ENCODE measurements around the gene GIGYF1. TPM values are rescaled to one million over a fixed set of nuclear protein-coding genes. Genes with fewer than 3 reads are reported as not detected.
"Not testable (repeated sequence)": the region's sequence is repeated elsewhere in the genome, so short reads cannot be mapped to it uniquely, and the experiment has no call there.

Gene GIGYF1
- total and polyA plus RNA-seq, 2 of the 13 experiments (the other 11 are each of a cell fraction or from before 2014, with no cell fraction given): 7.6 to 16.1 TPM

DNA sequence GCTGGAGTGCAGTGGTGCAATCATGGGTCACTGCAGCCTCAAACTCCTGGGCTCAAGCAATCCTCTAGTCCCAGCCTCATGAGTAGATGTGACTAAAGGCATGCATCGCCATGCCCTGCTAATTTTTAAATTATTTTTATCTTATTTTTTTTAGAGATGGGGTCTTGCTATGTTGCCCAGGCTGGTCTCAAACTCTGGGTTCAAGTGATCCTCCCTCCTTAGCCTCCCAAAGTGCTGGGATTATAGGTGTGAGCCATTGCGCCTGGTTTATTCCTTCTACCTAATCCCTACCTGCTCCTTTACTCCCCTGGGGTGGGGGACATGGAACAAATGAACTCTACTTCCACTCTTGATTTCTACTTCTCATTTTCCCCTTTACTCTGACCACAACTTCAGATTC, 30.3 kb upstream of the GIGYF1 start:
- POLR2A ChIA-PET: interaction anchor here (2.5 to 5.9 kb wide), 2 partner anchors 18 to 19 kb away, joined by 23 to 59 read pairs; partner anchors contain the start of gene POP7
- Histone ChIP-seq H3K4me3 (replicated peaks in 1 of 3; ENCODE audit: insufficient read depth in 1 of 3, low read depth in 2 of 3, low read length in 3 of 3) (peak overlapping the region in 1 of 3 experiments; percentile 46; a peak in 2 of 6 replicates), H3K4me1 (ENCODE audit: insufficient read depth, low read length) (peaks cover 90% of the 10 kb centered on the region), H3K27ac (ENCODE audit: extremely low read length, insufficient read depth, low read length) (peak overlapping the region; percentile 44), H3K4me2 (ENCODE audit: low read depth, low read length) (peak overlapping the region; percentile 92; the same call in 1 of the 2 replicates)
- in situ Hi-C loops (cut with HindIII; ENCODE audit: extremely low pct_ligation_motif_present, low pct_unique_long_range_greater_than_20kb); FAIRE-seq; H4K20me1 ChIP-seq (ENCODE audit: insufficient read depth, low read length); ATAC-seq; H3K9me3 ChIP-seq (ENCODE audit: low read length); DNase-seq (ENCODE audit: low spot score); H3K9ac ChIP-seq (ENCODE audit: insufficient read depth, low read depth, low read length); H3K36me3 ChIP-seq (replicated peaks in 1 of 2; ENCODE audit: control insufficient read depth in 1 of 2, insufficient read depth in 2 of 2, low read length in 2 of 2); H3K79me2 ChIP-seq (ENCODE audit: insufficient read depth, low read length); BruUV-seq (replicated peaks); H3K27me3 ChIP-seq (ENCODE audit: control insufficient read depth in 1 of 2, insufficient read depth in 2 of 2, low read length in 2 of 2); H2AFZ ChIP-seq (ENCODE audit: low read length); intact Hi-C loops (cut with micrococcal nuclease; ENCODE audit: unreplicated experiment): not testable (repeated sequence)
- TF ChIP-seq ZNF121 (CRISPR knock-in tag; IDR thresholded peaks at IDR 0.05): peak; percentile 82
- WGBS (ENCODE audit: low lambda C conversion rate): 94% methylated on average over 2 of the region's 2 CpGs
- CTCF ChIA-PET (ENCODE audit: low intra/inter-chr PET ratio, low total read pairs): interaction anchor here (4.6 kb wide), 1 partner anchor 19 kb away, joined by 37 read pairs; the partner anchor contains the start of gene POP7

DNA sequence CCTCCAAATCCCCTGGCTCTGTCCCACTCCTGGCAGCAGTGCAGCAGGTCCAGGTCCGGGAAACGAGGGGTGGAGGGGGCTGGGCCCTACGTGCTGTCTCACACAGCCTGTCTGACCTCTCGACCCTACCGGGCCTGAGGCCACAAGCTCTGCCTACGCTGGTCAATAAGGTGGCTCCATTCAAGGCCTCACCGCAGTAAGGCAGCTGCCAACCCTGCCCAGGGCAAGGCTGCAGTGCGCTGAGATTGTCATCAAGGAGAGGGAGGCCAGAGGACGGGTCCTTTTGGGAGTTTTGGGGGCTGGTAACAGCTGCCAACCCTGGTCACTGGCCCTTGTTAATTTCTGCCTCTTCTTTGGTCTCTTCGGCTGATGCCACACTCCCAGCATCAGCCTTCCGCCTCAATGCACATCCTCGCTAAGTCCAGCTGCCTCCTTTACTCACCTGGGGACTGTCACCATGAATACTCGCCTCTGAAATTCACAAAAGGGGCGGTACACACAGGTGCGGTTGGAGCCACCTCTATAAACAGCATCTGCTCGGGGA, 29.8 kb upstream of the GIGYF1 start:
- peaks cover 9% of the 10 kb centered on the region for H3K79me2 ChIP-seq (ENCODE audit: insufficient read depth, low read length)
- no TSS peak for BruUV-seq (replicated peaks)
- peaks cover 94% of the 10 kb centered on the region for H3K4me1 ChIP-seq (ENCODE audit: insufficient read depth, low read length)
- H3K4me2 ChIP-seq (ENCODE audit: low read depth, low read length): peak overlapping the region; percentile 92
- no peaks in the 10 kb centered on the region for H3K9me3 ChIP-seq (ENCODE audit: low read length)
- peak overlapping the region; percentile 15; the same call in 1 of the 2 replicates for H3K9ac ChIP-seq (ENCODE audit: insufficient read depth, low read depth, low read length)
- H2AFZ ChIP-seq (ENCODE audit: low read length): no peak overlapping the region
- DNase-seq (ENCODE audit: low spot score) (peak; percentile 44), ATAC-seq (peak; percentile 21), FAIRE-seq (no peak)
- intact Hi-C loops (cut with micrococcal nuclease; ENCODE audit: unreplicated experiment): no loop called here
- no peaks in the 10 kb centered on the region for H4K20me1 ChIP-seq (ENCODE audit: insufficient read depth, low read length)
- peak overlapping the region; percentile 44 for H3K27ac ChIP-seq (ENCODE audit: extremely low read length, insufficient read depth, low read length)
- H3K4me3 ChIP-seq (replicated peaks in 1 of 3; ENCODE audit: insufficient read depth in 1 of 3, low read depth in 2 of 3, low read length in 3 of 3): peak overlapping the region in 2 of 3 experiments; percentile 25 to 46; a peak in 2 of 6 replicates
- ChIA-PET POLR2A (interaction anchor here (5.9 kb wide), 1 partner anchor 17 kb away, joined by 59 read pairs; the partner anchor contains the start of gene POP7), CTCF (ENCODE audit: low intra/inter-chr PET ratio, low total read pairs) (interaction anchor here (4.6 kb wide), 1 partner anchor 19 kb away, joined by 37 read pairs; the partner anchor contains the start of gene POP7)
- H3K27me3 ChIP-seq (ENCODE audit: control insufficient read depth in 1 of 2, insufficient read depth in 2 of 2, low read length in 2 of 2): no peaks in the 10 kb centered on the region; a peak in 1 of 5 replicates
- no peaks in the 10 kb centered on the region for H3K36me3 ChIP-seq (replicated peaks in 1 of 2; ENCODE audit: control insufficient read depth in 1 of 2, insufficient read depth in 2 of 2, low read length in 2 of 2)
- in situ Hi-C loops (cut with HindIII; ENCODE audit: extremely low pct_ligation_motif_present, low pct_unique_long_range_greater_than_20kb): no loop called here
- 69% methylated on average over 8 of the region's 16 CpGs for WGBS (ENCODE audit: low lambda C conversion rate)
- TF ChIP-seq ATF7-NPFF (CRISPR knock-in tag; IDR thresholded peaks at IDR 0.05; ENCODE audit: low read depth) (no peak), ZNF629 (CRISPR knock-in tag; conservative IDR thresholded peaks at IDR 0.05) (no peak), POGZ (CRISPR knock-in tag; IDR thresholded peaks at IDR 0.05) (peak; percentile 53), ONECUT2 (CRISPR knock-in tag; IDR thresholded peaks at IDR 0.05) (no peak), THAP9 (CRISPR knock-in tag; IDR thresholded peaks at IDR 0.05; ENCODE audit: borderline replicate concordance) (no peak), PLRG1 (conservative IDR thresholded peaks at IDR 0.05) (no peak), FOSL1 (CRISPR knock-in tag; IDR thresholded peaks at IDR 0.05; ENCODE audit: borderline replicate concordance) (no peak), DRAP1 (CRISPR knock-in tag; IDR thresholded peaks at IDR 0.05) (peak; percentile 51; the same call in 1 of the 2 replicates), ARNTL (CRISPR knock-in tag; IDR thresholded peaks at IDR 0.05) (peak; percentile 69), ZNF577 (CRISPR knock-in tag; IDR thresholded peaks at IDR 0.05; ENCODE audit: borderline replicate concordance, low read depth) (no peak), MBD4 (IDR thresholded peaks at IDR 0.05; ENCODE audit: borderline replicate concordance, low read length) (no peak)
- TF ChIP-seq, protein P1, sequence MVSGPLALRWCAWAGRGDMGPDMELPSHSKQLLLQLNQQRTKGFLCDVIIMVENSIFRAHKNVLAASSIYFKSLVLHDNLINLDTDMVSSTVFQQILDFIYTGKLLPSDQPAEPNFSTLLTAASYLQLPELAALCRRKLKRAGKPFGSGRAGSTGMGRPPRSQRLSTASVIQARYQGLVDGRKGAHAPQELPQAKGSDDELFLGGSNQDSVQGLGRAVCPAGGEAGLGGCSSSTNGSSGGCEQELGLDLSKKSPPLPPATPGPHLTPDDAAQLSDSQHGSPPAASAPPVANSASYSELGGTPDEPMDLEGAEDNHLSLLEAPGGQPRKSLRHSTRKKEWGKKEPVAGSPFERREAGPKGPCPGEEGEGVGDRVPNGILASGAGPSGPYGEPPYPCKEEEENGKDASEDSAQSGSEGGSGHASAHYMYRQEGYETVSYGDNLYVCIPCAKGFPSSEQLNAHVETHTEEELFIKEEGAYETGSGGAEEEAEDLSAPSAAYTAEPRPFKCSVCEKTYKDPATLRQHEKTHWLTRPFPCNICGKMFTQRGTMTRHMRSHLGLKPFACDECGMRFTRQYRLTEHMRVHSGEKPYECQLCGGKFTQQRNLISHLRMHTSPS (CRISPR knock-in tag; IDR thresholded peaks at IDR 0.05; ENCODE audit: low read depth): peak; percentile 93

All from HepG2 (cell line).